ENCODE measurements around the gene CBX6. TPM values are rescaled to one million over a fixed set of nuclear protein-coding genes. Genes with fewer than 3 reads are reported as not detected.

CBX6 gene
- total and polyA plus RNA-seq, 12 donors, result 21.0 to 151 (median 77.8) TPM

DNA sequence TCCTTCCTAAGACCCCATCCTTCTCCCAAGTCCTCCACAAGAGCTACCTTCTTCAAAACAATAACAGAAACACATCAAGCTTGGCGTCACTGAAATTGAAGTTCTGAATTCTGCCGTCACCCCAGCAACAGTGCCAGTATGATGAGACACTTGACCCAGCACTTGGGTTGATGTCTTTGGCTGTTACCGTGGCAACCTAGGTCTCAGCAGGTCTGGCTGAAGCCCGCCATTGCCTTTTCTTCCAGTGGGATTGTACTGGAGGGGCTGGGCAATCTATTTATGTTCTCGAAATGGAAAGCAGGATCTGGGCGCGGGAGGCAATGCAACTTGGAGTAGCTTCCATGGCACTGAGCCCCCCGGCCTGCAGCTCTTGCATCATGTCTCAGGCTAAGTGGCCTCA, 52.0 kb downstream of the CBX6 start:
- H3K4me1 ChIP-seq (replicated peaks in 1 of 2), result no peaks in the 10 kb centered on the region
- TF ChIP-seq, protein P1, sequence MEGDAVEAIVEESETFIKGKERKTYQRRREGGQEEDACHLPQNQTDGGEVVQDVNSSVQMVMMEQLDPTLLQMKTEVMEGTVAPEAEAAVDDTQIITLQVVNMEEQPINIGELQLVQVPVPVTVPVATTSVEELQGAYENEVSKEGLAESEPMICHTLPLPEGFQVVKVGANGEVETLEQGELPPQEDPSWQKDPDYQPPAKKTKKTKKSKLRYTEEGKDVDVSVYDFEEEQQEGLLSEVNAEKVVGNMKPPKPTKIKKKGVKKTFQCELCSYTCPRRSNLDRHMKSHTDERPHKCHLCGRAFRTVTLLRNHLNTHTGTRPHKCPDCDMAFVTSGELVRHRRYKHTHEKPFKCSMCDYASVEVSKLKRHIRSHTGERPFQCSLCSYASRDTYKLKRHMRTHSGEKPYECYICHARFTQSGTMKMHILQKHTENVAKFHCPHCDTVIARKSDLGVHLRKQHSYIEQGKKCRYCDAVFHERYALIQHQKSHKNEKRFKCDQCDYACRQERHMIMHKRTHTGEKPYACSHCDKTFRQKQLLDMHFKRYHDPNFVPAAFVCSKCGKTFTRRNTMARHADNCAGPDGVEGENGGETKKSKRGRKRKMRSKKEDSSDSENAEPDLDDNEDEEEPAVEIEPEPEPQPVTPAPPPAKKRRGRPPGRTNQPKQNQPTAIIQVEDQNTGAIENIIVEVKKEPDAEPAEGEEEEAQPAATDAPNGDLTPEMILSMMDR (IDR thresholded peaks at IDR 0.05), result no peak
- TF ChIP-seq POLR2A (IDR thresholded peaks at IDR 0.05), result no peak
- no peaks in the 10 kb centered on the region for H3K36me3 ChIP-seq (replicated peaks in 1 of 2)
- H3K27ac ChIP-seq, result no peak overlapping the region
- WGBS, 4 donors, result 89 to 92% (median 90%) methylated on average over 4 to 8 of the region's 8 CpGs
- H3K9me3 ChIP-seq (replicated peaks in 1 of 3), result no peaks in the 10 kb centered on the region
- no peak overlapping the region for H3K4me3 ChIP-seq
- intact Hi-C loops (cut with DNase I), result no loop called here
- no peak for DNase-seq
- no peaks in the 10 kb centered on the region for H3K27me3 ChIP-seq

DNA sequence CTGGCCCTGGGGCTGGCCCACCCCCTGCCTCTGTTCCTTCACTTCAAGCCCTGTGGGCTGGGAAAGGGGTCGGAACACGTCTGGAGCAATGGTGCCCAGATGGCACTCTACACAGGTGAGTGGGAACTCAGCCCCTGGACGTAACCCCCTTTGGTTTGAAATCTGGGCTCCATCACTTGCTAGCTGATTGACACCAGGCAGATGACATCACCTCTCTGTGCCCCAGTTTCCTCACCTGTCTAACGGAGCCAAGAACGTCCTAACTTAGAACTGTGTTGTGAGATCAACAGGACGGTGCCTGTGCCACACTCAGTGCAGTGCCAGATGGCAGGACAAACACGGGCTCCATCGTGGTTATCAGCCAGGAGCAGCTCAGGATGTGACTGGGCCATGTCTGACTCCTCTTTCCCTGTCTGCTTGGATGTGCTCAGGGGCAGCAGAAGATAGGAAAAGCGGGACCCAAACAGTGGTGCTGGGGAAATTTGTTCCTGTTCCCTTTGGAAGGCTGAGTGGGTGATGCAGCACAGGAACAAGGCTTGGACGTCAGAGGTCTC, 52.6 kb downstream of the CBX6 start:
- TF ChIP-seq, protein P1 (IDR thresholded peaks at IDR 0.05), result no peak
- TF ChIP-seq POLR2A (IDR thresholded peaks at IDR 0.05), result no peak
- Histone ChIP-seq H3K4me3 (no peak overlapping the region), H3K4me1 (replicated peaks in 1 of 2) (no peaks in the 10 kb centered on the region), H3K9me3 (replicated peaks in 1 of 3) (no peaks in the 10 kb centered on the region), H3K36me3 (replicated peaks in 1 of 2) (no peaks in the 10 kb centered on the region), H3K27ac (no peak overlapping the region), H3K27me3 (no peaks in the 10 kb centered on the region)
- 82 to 90% (median 86%) methylated on average over 4 to 10 of the region's 10 CpGs for WGBS, 4 donors
- intact Hi-C loops (cut with DNase I), result no loop called here
- DNase-seq, result no peak

DNA sequence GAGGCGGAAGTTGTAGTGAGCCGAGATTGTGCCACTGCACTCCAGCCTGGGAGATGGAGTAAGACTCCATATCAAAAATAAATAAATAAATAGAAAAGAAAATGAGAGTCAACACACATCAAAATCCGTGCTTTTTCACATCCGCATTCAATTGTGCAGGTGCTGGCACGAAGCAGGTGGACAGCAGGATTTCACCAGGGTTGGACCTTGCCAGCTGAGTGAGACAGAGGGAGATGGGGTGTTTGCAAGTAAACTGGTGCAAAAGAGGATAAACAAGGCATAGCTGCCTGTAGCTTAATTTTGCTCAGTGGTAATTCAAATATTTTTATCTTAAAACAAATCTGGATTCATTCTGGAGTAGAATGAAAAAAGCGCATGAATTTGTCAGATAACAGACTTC, 54.8 kb downstream of the CBX6 start:
- Histone ChIP-seq H3K9me3 (replicated peaks in 1 of 3) (no peaks in the 10 kb centered on the region), H3K4me3 (no peak overlapping the region), H3K27me3 (no peaks in the 10 kb centered on the region), H3K27ac (no peak overlapping the region), H3K36me3 (replicated peaks in 1 of 2) (no peaks in the 10 kb centered on the region), H3K4me1 (replicated peaks in 1 of 2) (no peaks in the 10 kb centered on the region)
- TF ChIP-seq, protein P1 (IDR thresholded peaks at IDR 0.05), result no peak
- no peak for TF ChIP-seq POLR2A (IDR thresholded peaks at IDR 0.05)
- intact Hi-C loops (cut with DNase I), result no loop called here
- no peak for DNase-seq
- 88 to 93% (median 91%) methylated on average over 6 of the region's 6 CpGs for WGBS, 4 donors

DNA sequence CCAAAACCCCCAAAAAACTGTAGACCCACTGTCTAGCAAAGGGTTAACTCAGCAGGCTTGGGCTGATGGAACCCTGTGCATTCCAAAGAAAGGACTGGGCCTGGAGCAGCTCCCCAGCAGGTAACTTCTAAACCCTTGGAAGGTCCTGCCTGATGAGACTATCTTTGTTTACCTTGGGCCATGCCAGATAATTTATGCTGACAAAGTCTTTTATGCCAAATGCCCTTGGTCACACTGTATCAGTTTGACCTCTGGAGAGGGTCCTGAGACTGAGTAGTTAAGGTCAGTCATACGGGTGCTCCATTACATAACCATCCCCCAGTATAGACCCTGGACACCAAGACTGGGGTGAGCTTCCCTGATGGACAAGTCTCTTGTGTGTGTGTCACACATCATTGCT, 56.2 kb downstream of the CBX6 start:
- 22 to 38% (median 26%) methylated on average over 1 of the region's 1 CpG for WGBS, 4 donors
- H3K4me3 ChIP-seq, result no peak overlapping the region
- H3K27ac ChIP-seq, result no peak overlapping the region
- no peaks in the 10 kb centered on the region for H3K9me3 ChIP-seq (replicated peaks in 1 of 3)
- H3K27me3 ChIP-seq, result no peaks in the 10 kb centered on the region
- no peaks in the 10 kb centered on the region for H3K36me3 ChIP-seq (replicated peaks in 1 of 2)
- intact Hi-C loops (cut with DNase I), result no loop called here
- no peak for DNase-seq
- no peak for TF ChIP-seq POLR2A (IDR thresholded peaks at IDR 0.05)
- TF ChIP-seq, protein P1 (IDR thresholded peaks at IDR 0.05), result no peak
- no peaks in the 10 kb centered on the region for H3K4me1 ChIP-seq (replicated peaks in 1 of 2)

Other genes with a start within 250 kb of the CBX6 start
- 1 to 10 TPM in 3 of 9 donors, under 1 TPM in 6; 0.43 to 2.3 (median 0.83) TPM for gene FAM227A, start 215.8 kb downstream of the CBX6 start, total RNA-seq
- 1 to 10 TPM in 2 of 3 donors, under 1 TPM in 1; 0.55 to 7.3 (median 1.2) TPM for gene FAM227A, start 215.8 kb downstream of the CBX6 start, polyA plus RNA-seq
- gene CBY1, start 215.6 kb downstream of the CBX6 start, total RNA-seq, result 10 to 100 TPM; 23.8 to 60.9 (median 42.9) TPM
- 10 to 100 TPM; 61.9 to 96.0 (median 71.2) TPM for gene CBY1, start 215.6 kb downstream of the CBX6 start, polyA plus RNA-seq
- 10 to 100 TPM; 20.8 to 82.2 (median 63.0) TPM for gene TOMM22, start 190.3 kb downstream of the CBX6 start, total RNA-seq
- 10 to 100 TPM; 16.9 to 86.3 (median 18.3) TPM for gene TOMM22, start 190.3 kb downstream of the CBX6 start, polyA plus RNA-seq
- gene JOSD1, start 171.3 kb downstream of the CBX6 start, total RNA-seq, result 10 to 100 TPM; 30.5 to 93.4 (median 46.1) TPM
- gene JOSD1, start 171.3 kb downstream of the CBX6 start, polyA plus RNA-seq, result 10 to 100 TPM; 14.3 to 27.2 (median 18.1) TPM
- 10 to 100 TPM; 21.0 to 56.9 (median 42.3) TPM for gene GTPBP1, start 166.3 kb downstream of the CBX6 start, total RNA-seq
- 10 to 100 TPM; 14.0 to 33.7 (median 31.9) TPM for gene GTPBP1, start 166.3 kb downstream of the CBX6 start, polyA plus RNA-seq
- gene SUN2, start 116.2 kb downstream of the CBX6 start, total RNA-seq, result 100 to 1,000 TPM in 4 of 9 donors, 10 to 100 TPM in 5; 22.4 to 196 (median 98.4) TPM
- 10 to 100 TPM; 13.0 to 35.9 (median 21.8) TPM for gene SUN2, start 116.2 kb downstream of the CBX6 start, polyA plus RNA-seq
- gene DNAL4, start 78.1 kb downstream of the CBX6 start, total RNA-seq, result 10 to 100 TPM; 12.9 to 29.8 (median 21.1) TPM
- 10 to 100 TPM; 11.8 to 19.7 (median 14.7) TPM for gene DNAL4, start 78.1 kb downstream of the CBX6 start, polyA plus RNA-seq
- 10 to 100 TPM in 7 of 9 donors, 1 to 10 TPM in 2; 1.2 to 26.9 (median 13.0) TPM for gene NPTXR, start 28.2 kb downstream of the CBX6 start, total RNA-seq
- gene NPTXR, start 28.2 kb downstream of the CBX6 start, polyA plus RNA-seq, result 1 to 10 TPM; 3.4 to 4.7 (median 4.4) TPM
- gene APOBEC3A, start 85.4 kb upstream of the CBX6 start, total RNA-seq, result under 1 TPM in 5 of 9 donors, not detected in 4; 0.28 to 0.95 (median 0.48) TPM
- under 1 TPM; 0.27 to 0.72 (median 0.48) TPM for gene APOBEC3A, start 85.4 kb upstream of the CBX6 start, polyA plus RNA-seq
- 1 to 10 TPM in 7 of 9 donors, under 1 TPM in 1, not detected in 1; 0.74 to 8.1 (median 1.6) TPM for gene APOBEC3B, start 110.1 kb upstream of the CBX6 start, total RNA-seq
- 1 to 10 TPM in 2 of 3 donors, under 1 TPM in 1; 0.32 to 2.8 (median 1.0) TPM for gene APOBEC3B, start 110.1 kb upstream of the CBX6 start, polyA plus RNA-seq
- gene APOBEC3C, start 142.0 kb upstream of the CBX6 start, total RNA-seq, result 10 to 100 TPM; 10.6 to 88.2 (median 39.6) TPM
- gene APOBEC3C, start 142.0 kb upstream of the CBX6 start, polyA plus RNA-seq, result 10 to 100 TPM; 38.5 to 62.0 (median 42.9) TPM
- gene APOBEC3D, start 148.9 kb upstream of the CBX6 start, total RNA-seq, result 1 to 10 TPM; 1.8 to 7.9 (median 5.8) TPM
- gene APOBEC3D, start 148.9 kb upstream of the CBX6 start, polyA plus RNA-seq, result 1 to 10 TPM; 1.8 to 4.8 (median 2.0) TPM
- 10 to 100 TPM in 7 of 9 donors, 1 to 10 TPM in 2; 7.0 to 22.1 (median 10.6) TPM for gene APOBEC3F, start 168.6 kb upstream of the CBX6 start, total RNA-seq
- 10 to 100 TPM in 2 of 3 donors, 1 to 10 TPM in 1; 8.6 to 20.2 (median 12.9) TPM for gene APOBEC3F, start 168.6 kb upstream of the CBX6 start, polyA plus RNA-seq
- 10 to 100 TPM in 8 of 9 donors, 1 to 10 TPM in 1; 7.4 to 29.3 (median 15.2) TPM for gene APOBEC3G, start 205.1 kb upstream of the CBX6 start, total RNA-seq
- gene APOBEC3G, start 205.1 kb upstream of the CBX6 start, polyA plus RNA-seq, result 10 to 100 TPM; 11.6 to 19.4 (median 16.3) TPM
- 1 to 10 TPM in 2 of 9 donors, under 1 TPM in 4, not detected in 3; 0.32 to 8.6 (median 0.74) TPM for gene APOBEC3H, start 225.0 kb upstream of the CBX6 start, total RNA-seq
- 1 to 10 TPM in 1 of 3 donors, under 1 TPM in 2; 0.15 to 1.8 (median 0.51) TPM for gene APOBEC3H, start 225.0 kb upstream of the CBX6 start, polyA plus RNA-seq

Data from adrenal gland (tissue), 12 donors.